ENCODE measurements around the gene THSD4.

The THSD4 gene

GRCh38 chr15:71094137-71094536, 21.1 kb upstream of the THSD4 start:
- H3K4me3 ChIP-seq (replicated peaks; ENCODE audit: low read depth, low read length), result no peak overlapping the region
- no peak for TF ChIP-seq CTCF (IDR thresholded peaks at IDR 0.05; ENCODE audit: low read length, missing control alignments)
- no peak for DNase-seq (ENCODE audit: low read depth)

DNA sequence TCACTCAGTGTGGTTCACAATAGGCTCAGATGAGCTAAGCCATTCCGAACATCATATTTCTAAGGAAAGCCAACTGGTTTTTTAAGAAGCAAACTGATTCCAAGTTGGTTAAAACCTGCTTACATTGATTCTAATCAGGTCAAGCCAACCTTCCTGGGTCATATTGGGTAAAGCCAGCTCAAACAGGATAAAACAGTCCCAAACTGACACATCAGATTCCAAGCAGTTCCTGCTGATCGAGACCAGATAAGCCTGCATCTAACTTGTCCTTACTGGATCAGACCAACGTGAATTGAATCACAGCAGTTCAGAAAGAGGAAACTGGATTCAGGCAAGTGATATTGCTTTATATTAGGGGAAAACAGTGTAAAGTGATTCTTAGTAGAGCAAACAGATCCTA, 18.6 kb upstream of the THSD4 start:
- no peak for DNase-seq (ENCODE audit: low read depth)
- no peak for TF ChIP-seq CTCF (IDR thresholded peaks at IDR 0.05; ENCODE audit: low read length, missing control alignments)
- no peak overlapping the region for H3K4me3 ChIP-seq (replicated peaks; ENCODE audit: low read depth, low read length)

GRCh38 chr15:71097890-71098289, 17.4 kb upstream of the THSD4 start:
- no peak for DNase-seq (ENCODE audit: low read depth)
- no peak overlapping the region for H3K4me3 ChIP-seq (replicated peaks; ENCODE audit: low read depth, low read length)
- TF ChIP-seq CTCF (IDR thresholded peaks at IDR 0.05; ENCODE audit: low read length, missing control alignments), result no peak

GRCh38 chr15:71098920-71099319, 16.4 kb upstream of the THSD4 start:
- no peak for TF ChIP-seq CTCF (IDR thresholded peaks at IDR 0.05; ENCODE audit: low read length, missing control alignments)

DNA sequence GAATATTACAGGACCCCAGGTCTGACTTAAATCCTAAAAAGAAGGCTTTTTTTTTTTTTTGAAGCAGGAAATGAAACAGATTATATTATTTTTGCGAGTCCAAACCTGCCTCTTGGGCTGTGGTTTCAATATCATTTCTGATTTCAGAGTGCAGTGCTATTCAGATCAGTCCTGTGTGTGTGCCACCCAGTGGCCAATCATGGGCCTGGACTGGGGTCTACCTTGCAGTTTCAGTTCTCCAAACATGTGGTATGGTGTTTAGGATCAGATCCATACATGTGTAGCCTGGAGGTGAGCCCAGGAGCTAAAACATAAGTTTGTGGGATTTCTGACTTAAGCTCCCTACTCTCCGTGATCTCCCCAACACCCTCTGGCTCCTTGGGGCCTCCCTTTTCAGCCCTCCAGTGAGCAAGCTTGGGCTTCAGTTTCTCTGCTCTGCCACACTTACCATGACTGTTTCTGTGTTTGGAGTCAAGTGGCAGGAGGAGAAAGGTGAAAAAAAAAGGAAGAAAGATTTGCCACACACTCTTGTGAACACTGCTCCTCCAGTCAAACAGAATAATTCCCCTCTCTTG, 12.1 kb upstream of the THSD4 start:
- TF ChIP-seq CTCF (IDR thresholded peaks at IDR 0.05; ENCODE audit: low read length, missing control alignments), result peak; percentile 84
- H3K4me3 ChIP-seq (replicated peaks; ENCODE audit: low read depth, low read length), result no peak overlapping the region
- DNase-seq (ENCODE audit: low read depth), result peak; percentile 74

More at GRCh38 chr15:71098920-71099319, 16.4 kb upstream of the THSD4 start:
- DNase-seq (ENCODE audit: low read depth), result no peak
- no peak overlapping the region for H3K4me3 ChIP-seq (replicated peaks; ENCODE audit: low read depth, low read length)

DNA sequence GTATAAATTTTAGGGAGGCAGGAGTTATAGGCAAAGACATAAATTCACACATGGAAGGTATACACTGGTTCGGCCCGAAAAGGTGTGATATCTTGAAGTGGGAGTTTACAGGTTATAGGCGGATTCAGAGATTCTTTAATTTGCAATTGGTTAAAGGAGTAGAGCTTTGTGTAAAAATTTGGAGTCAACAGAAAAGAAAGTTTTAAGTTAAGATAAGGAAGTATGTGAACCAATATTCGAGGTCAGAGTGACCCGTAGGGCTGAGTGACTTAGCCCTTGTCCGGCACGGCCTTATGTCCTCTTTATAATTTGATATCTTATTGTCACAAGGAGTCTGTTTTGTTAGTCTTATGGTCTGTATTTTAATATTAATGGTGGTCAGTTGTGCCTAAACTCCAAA, 10.6 kb upstream of the THSD4 start:
- no peak for TF ChIP-seq CTCF (IDR thresholded peaks at IDR 0.05; ENCODE audit: low read length, missing control alignments)
- DNase-seq (ENCODE audit: low read depth), result no peak
- H3K4me3 ChIP-seq (replicated peaks; ENCODE audit: low read depth, low read length), result no peak overlapping the region

DNA sequence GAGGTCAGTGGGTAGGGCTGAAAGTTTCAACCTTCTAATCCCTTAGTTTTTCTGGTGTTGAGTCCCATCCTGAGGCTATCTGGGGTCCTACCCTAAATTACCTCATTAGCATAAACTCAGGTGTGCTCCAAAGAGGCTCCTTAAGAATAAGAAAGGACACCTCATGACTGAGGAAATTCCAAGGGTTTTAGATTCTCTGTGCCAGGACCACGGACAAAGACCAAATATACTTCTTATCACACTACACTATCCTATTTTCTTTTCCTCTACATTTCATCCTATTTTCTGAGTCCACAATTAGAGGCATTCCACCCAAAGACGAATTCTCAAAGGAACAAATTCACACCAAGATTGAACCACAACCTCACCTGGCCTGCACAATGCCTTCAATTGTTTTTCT, 9.8 kb upstream of the THSD4 start:
- no peak overlapping the region for H3K4me3 ChIP-seq (replicated peaks; ENCODE audit: low read depth, low read length)
- TF ChIP-seq CTCF (IDR thresholded peaks at IDR 0.05; ENCODE audit: low read length, missing control alignments), result no peak
- no peak for DNase-seq (ENCODE audit: low read depth)

Data from fibroblast of pulmonary artery (primary cell).